A172 (cell line): ENCODE results near the gene CDK11A. TPM values are rescaled to one million over a fixed set of nuclear protein-coding genes. Genes with fewer than 3 reads are reported as not detected.
"Not testable (repeated sequence)": the region's sequence is repeated elsewhere in the genome, so short reads cannot be mapped to it uniquely, and the experiment has no call there.

Experiments used
- DNase-seq: peaks from one replicate; pipeline ENCODE4 v3.0.0-alpha.2; 2015; ENCODE audit warnings: low spot score
- total RNA-seq: library from RNA; depleted of rRNA; stranded (reverse); fragments of >200 nt; shearing (Covaris generic); gene quantifications from 2 replicates; pipeline ENCODE4 v1.2.3, GENCODE V29; 2014

The CDK11A gene
- total RNA-seq, 1 experiment from 2014 or later: 9.8 TPM

DNA sequence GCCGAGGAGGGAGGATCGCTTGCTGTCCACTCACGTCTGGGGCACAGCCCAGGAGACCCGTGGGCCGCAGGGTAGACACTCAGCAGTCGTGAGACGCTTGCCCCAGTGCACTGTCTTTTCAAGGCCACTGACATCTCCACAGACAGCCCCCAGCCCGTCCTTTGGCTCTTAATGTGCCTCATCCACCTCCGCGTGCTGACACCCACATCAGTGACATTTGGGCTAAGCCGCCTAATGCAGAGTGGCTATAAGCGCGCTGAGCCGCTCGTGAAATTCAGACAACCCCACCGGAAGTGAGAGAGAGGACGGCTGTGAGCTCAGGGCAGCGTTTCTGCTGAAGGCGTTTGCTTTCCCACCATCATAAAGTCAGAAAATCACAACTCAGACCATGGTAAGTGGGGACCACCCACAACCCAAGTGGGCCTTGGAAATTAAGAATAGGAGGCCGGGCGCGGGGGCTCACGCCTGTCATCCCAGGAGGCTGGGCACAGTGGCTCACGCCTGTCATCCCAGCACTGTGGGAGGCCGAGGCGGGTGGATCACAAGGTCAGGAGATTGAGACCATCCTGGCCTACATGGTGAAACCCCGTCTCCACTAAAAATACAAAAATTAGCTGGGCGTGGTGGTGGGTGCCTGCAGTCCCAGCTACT, 40.0 kb downstream of the CDK11A start:
- no peak for DNase-seq

- DNase-seq: no peak
Observed at GRCh38 chr1:1683104-1683905, 40.9 kb downstream of the CDK11A start.

DNA sequence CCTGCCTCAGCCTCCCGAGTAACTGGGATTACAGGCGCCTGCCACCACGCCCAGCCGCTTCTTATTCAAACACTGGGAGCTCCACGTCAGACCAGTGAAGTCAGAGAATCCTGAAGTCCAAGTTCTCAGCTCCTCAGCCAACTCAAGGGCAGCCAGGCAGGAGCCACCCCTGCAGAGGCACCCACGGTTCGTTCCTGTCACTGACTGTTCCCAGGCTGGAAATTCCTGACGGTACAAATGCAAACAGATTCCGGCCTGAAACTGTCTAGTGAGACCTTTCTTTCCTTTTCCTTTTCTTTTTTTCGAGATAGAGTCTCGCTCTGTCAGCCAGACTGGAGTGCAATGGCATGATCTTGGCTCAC, 43.3 kb downstream of the CDK11A start:
- DNase-seq: no peak

DNA sequence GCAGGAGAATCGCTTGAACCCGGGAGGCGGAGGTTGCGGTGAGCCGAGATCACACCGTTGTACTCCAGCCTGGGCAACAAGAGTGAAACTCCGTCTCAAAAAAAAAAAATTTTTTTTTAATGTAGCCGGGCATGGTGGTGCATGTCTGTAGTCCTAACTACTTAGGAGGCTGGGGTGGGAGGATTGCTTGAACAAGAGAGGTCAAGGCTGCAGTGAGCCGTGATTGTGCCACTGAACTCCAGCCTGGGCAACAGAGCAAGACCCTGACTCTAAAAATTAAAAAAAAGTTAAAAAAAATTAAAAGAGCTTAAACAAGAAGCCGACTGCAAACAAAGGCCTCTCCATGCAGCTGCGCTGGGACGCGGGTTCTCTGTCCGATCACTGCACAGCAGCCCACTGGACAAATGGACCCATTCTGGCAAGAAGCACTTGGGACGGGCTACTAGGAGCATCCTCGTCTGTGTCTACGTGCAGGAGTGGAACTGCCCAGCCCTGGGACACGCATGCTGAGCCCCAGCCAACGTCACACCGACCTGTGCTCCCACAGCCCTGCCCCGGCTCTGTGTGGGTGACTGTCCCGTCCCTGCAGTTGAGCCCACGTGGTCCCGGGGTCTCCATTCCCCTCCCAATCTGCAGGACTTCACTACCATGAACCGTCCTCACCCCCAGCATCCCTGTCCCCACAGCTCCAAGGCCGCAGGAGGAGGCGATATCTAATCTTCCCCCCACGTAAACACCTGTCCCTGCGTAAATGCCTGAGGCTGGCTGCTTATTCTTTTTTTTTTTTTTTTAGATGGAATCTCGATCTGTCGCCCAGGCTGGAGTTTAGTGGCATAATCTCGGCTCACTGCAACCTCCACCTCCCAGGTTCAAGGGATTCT, 43.9 kb downstream of the CDK11A start:
- DNase-seq: no peak

DNA sequence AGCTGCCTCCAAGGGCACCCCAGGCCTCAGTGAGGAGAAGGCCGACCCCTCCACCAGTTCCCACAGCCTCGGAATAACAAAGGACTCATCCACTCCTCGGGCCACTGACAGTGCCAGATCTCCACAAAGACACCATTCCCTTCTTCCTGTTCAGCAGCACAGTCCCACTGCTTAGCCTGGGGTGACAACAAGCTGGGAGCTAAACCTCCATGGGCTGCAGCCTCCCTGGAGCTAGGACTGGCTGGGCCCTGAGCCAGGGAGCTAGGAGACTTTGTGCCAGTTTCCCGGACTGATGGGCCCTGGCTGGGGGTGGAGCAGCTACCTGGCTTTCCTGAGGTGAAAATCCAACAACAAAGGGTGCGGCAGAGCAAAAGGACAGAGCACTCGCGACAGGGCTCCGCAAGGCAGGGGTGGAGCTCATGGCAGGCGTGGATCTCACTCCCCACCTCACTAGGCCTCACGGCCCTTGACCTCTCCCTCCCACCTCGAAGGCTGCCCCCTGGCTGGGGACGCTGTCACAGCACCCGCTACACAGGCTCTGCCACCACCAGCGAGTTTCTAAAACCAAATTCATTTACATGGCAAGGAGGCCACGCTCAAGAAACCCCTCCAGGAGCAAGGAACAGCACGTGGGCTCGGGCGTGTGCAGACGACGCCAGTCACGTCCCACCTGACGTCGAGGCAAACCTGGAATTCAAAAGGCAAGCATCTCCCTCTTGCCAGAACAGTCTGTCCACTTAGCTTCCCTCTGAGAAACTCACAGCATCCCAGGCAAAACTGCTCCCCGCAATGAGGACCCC, 45.4 kb downstream of the CDK11A start:
- no peak for DNase-seq

GRCh38 chr1:1677718-1678580, 46.2 kb downstream of the CDK11A start:
- no peak for DNase-seq

- DNase-seq: not testable (repeated sequence)
Observed at GRCh38 chr1:1676087-1676486, 48.1 kb downstream of the CDK11A start.

GRCh38 chr1:1675218-1675617, 48.9 kb downstream of the CDK11A start:
- not testable (repeated sequence) for DNase-seq

- not testable (repeated sequence) for DNase-seq
Observed at GRCh38 chr1:1674806-1675205, 49.4 kb downstream of the CDK11A start.

- no peak for DNase-seq
Observed at GRCh38 chr1:1672181-1672965, 51.8 kb downstream of the CDK11A start.

- DNase-seq: no peak
Observed at GRCh38 chr1:1671365-1672119, 52.6 kb downstream of the CDK11A start.

DNA sequence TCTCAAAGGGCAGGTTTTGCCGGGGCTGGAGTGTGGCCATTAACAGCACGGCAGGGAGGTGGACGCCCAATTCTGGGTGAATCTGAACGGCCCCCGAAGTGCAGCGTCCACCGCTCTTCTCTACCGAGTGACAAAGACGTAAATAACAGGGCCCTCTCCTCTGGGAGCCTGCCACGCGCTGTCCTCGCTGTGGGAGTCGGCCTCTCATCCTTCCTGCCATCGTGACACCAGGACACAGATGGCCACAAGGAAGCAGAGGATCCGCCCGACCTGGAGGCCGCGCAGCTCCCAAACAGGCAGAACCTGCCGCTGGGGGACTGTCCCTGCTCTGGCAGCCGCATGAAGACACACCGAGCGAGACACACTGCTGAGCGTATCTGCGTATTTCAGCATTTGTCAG, 53.3 kb downstream of the CDK11A start:
- DNase-seq: no peak

- DNase-seq: no peak
Observed at GRCh38 chr1:1669468-1670440, 54.4 kb downstream of the CDK11A start.

- DNase-seq: no peak
Observed at GRCh38 chr1:1666526-1666925, 57.6 kb downstream of the CDK11A start.

DNA sequence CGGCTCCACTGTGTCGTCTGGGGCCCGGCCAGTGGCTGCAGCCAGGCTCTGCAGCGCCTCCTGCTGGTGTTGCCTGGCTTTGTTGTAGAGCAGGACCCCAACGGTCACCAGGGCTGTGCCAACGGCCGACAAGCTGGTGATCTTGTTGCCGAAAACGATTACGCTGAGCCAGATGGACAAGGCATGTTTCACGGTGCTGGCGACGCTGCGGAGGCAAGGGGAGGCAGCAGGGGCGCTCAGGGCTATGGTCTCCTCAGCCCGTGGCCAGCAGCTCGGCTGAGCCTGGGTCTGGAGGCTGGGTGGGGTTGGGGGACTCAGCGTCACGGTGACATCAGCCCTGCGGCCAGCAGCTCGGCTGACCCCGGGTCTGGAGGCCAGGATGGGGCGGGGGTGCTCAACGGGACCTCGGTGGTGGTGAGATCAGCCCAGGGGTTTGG, 58.3 kb downstream of the CDK11A start:
- no peak for DNase-seq

DNA sequence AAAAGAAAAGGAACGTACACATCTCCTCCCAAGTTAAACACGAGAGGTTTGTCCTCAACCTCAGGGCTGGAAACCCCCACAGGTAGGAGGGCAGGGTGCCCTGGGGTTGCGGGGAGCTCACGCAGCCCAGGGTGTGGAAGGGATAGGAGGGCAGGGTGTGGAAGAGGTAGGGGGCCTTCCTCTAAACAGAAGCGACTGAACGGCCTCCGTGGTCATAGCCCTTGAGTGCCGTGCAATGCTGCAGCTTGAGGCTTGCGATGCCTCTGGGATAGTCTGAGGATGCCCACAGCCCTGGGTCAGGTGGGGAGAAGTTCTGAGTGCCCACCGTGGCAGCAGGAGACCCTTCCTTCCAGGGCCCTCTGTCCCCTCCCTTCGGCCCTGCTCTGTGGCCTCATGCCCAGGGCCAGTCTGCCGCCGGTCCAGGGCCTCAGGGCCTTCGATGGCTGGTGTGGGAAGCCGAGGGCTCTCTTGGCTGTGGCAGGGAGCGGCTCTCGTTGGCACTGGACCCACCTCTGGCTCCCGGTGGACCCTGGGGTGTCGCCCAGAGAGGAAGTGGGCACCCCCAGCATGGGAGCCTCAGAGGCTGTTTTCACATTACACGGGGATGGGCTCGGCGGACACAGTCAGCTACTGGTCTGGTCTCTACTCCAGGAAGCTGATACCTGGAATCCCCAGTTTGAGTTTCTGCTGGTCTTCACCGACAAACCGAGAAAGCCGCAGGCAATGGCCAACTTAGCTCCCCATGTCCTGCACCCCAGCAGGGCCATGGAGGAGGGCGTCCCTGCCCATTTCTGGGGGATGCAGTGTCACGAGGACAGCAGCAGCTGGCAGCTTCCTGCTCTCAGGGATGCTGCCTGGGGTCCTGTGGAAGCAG, 59.0 kb downstream of the CDK11A start:
- DNase-seq: no peak

DNA sequence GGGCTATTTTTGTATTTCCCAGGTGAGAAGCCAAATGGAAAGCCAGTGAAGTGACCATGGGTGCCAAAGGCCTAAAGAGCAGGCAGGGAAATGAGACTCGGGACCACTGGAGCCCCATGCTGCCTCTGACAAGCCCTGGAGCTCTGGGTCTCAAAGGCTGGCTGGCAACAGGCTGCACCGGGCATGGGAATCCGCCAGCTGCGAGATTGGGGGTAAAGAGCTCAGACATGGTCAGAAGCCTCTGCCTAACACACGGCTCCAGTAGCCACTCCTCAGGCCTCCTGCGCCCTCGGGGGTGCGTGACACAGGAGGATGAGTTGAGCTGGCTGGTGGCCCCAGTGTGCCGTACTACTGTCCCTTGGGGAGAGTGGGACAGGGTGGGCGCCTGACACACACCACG, 59.8 kb downstream of the CDK11A start:
- not testable (repeated sequence) for DNase-seq
